HepG2 (cell line): Measurements from ENCODE around the gene KCNH1. TPM values are rescaled to one million over a fixed set of nuclear protein-coding genes. Genes with fewer than 3 reads are reported as not detected.

Experiments used
- ATAC-seq: fragments of 200-7000 bp; cut with Tn5 transposase; 3 replicates; pipeline ENCODE4 v1.9.1; 2020; ENCODE audit warnings: mild to moderate bottlenecking, moderate library complexity
- BruUV-seq: library from RNA; stranded (reverse); fragments of 400-500 nt; replicated peaks from 2 replicates; lab custom pipeline; 2021; lab: Mats Ljungman, UMichigan
- CTCF ChIA-PET: fragments of 300-600 bp; formaldehyde crosslinking; extraction: SDS; loops from one replicate; lab custom pipeline; 2021; ENCODE audit warnings: low total read pairs, inconsistent platforms, low intra/inter-chr PET ratio; lab: Yijun Ruan, JAX
- POLR2A ChIA-PET: fragments of 350-600 bp; sonication (Branson Sonifier 250); formaldehyde crosslinking; loops from one replicate; lab custom pipeline; 2020; ENCODE audit warnings: antibody characterized with exemption, inconsistent platforms; lab: Yijun Ruan, JAX
- DNase-seq: peaks from one replicate; pipeline ENCODE4 v3.0.0-alpha.2; 2015; ENCODE audit warnings: low spot score
- FAIRE-seq: peaks from 3 replicates; lab custom pipeline; 2011; peaks lifted over from hg19 to GRCh38; lab: Jason Lieb, UNC
- H2AFZ ChIP-seq: one replicate; pipeline ENCODE4 v1.6.1; 2011; ENCODE audit warnings: low read length, inconsistent platforms
- H3K27ac ChIP-seq: fragments of 300-600 bp; 3 replicates; pipeline ENCODE4 v1.8.0; 2011; ENCODE audit warnings: mixed run types, mild to moderate bottlenecking, mixed read lengths, low read length, inconsistent platforms; ENCODE audit not compliant: insufficient read depth; ENCODE audit errors: extremely low read length
- H3K27me3 ChIP-seq, 2 experiments: fragments of 200-600 bp in 1 of 2; 2 replicates in 1 of 2; 3 replicates in 1 of 2; pipeline versions ENCODE4 v1.6.0 to v1.8.0; 2011; ENCODE audit warnings: low read length in 2 of 2, mild to moderate bottlenecking in 2 of 2, moderate library complexity in 2 of 2, inconsistent platforms in 1 of 2; ENCODE audit not compliant: insufficient read depth in 2 of 2, control insufficient read depth in 1 of 2
- H3K36me3 ChIP-seq, 2 experiments: fragments of 200-600 bp in 1 of 2; replicated peaks in 1 of 2; 2 replicates in 1 of 2; 3 replicates in 1 of 2; pipeline versions ENCODE4 v1.5.1 to v1.8.0; 2011; ENCODE audit warnings: low read length in 2 of 2, inconsistent platforms in 1 of 2; ENCODE audit not compliant: insufficient read depth in 2 of 2, control insufficient read depth in 1 of 2
- H3K4me1 ChIP-seq: 2 replicates; pipeline ENCODE4 v1.5.1; 2012; ENCODE audit warnings: low read length, inconsistent platforms; ENCODE audit not compliant: insufficient read depth
- H3K4me2 ChIP-seq: 2 replicates; pipeline ENCODE4 v1.6.0; 2011; ENCODE audit warnings: low read depth, low read length, inconsistent platforms
- H3K4me3 ChIP-seq, 3 experiments: fragments of 200-600 bp in 1 of 3; sonication (generic), shearing (Covaris generic) in 1 of 3; replicated peaks in 1 of 3; 2 replicates each; pipeline ENCODE4 v1.5.1; 2011 to 2016; ENCODE audit warnings: low read length in 3 of 3, inconsistent platforms in 2 of 3, low read depth in 2 of 3, mild to moderate bottlenecking in 2 of 3, control low read depth in 1 of 3, mixed read lengths in 1 of 3; ENCODE audit not compliant: insufficient read depth in 1 of 3
- H3K79me2 ChIP-seq: one replicate; pipeline ENCODE4 v1.6.1; 2011; ENCODE audit warnings: low read length, inconsistent platforms; ENCODE audit not compliant: insufficient read depth
- H3K9ac ChIP-seq: 2 replicates; pipeline ENCODE4 v1.6.0; 2011; ENCODE audit warnings: mild to moderate bottlenecking, low read depth, low read length, inconsistent platforms; ENCODE audit not compliant: insufficient read depth
- H3K9me3 ChIP-seq: 2 replicates; pipeline ENCODE4 v1.5.1; 2012; ENCODE audit warnings: mild to moderate bottlenecking, low read length
- H4K20me1 ChIP-seq: 2 replicates; pipeline ENCODE4 v1.6.0; 2011; ENCODE audit warnings: inconsistent platforms, mild to moderate bottlenecking, low read length, moderate library complexity; ENCODE audit not compliant: insufficient read depth
- CC2D1A ChIP-seq: sonication (generic); formaldehyde crosslinking; IDR thresholded peaks from 2 replicates; pipeline ENCODE4 v1.8.1; 2023; ENCODE audit warnings: mild to moderate bottlenecking, missing genetic modification reagents
- DBP ChIP-seq: sonication (generic); formaldehyde crosslinking; IDR thresholded peaks from 2 replicates; pipeline ENCODE4 v1.4.0; 2020; ENCODE audit warnings: missing genetic modification reagents; ENCODE audit errors: not compliant biosample characterization
- MAFG ChIP-seq: sonication (generic); formaldehyde crosslinking; IDR thresholded peaks from 2 replicates; pipeline ENCODE4 v1.5.1; 2020; ENCODE audit warnings: mild to moderate bottlenecking, missing genetic modification reagents
- MATR3 ChIP-seq: sonication (generic); formaldehyde crosslinking; IDR thresholded peaks from 2 replicates; pipeline ENCODE4 v1.4.0; 2020; ENCODE audit warnings: missing genetic modification reagents
- MBNL3 ChIP-seq: fragments of 250-450 bp; sonication (Bioruptor Pico); conservative IDR thresholded peaks from 2 replicates; pipeline ENCODE4 v1.8.0; 2022; ENCODE audit warnings: mild to moderate bottlenecking, inconsistent platforms
- PAX8 ChIP-seq: sonication (generic); formaldehyde crosslinking; IDR thresholded peaks from 2 replicates; pipeline ENCODE4 v1.8.0; 2022; ENCODE audit warnings: mild to moderate bottlenecking, missing genetic modification reagents, borderline replicate concordance
- PRDM15 ChIP-seq: sonication (generic); formaldehyde crosslinking; IDR thresholded peaks from 2 replicates; pipeline ENCODE4 v1.4.0; 2020; ENCODE audit warnings: missing genetic modification reagents
- RFX5 ChIP-seq: IDR thresholded peaks from 2 replicates; pipeline ENCODE4 v1.6.1; 2011; ENCODE audit warnings: low read depth, low read length, improper control_type of control experiment
- TFAP4 ChIP-seq: sonication (generic); IDR thresholded peaks from 2 replicates; pipeline ENCODE4 v1.6.1; 2016; ENCODE audit warnings: low read depth, borderline replicate concordance
- TOPORS ChIP-seq: sonication (generic); formaldehyde crosslinking; IDR thresholded peaks from 2 replicates; pipeline ENCODE4 v1.8.0; 2023; ENCODE audit warnings: mild to moderate bottlenecking, missing genetic modification reagents
- YY1 ChIP-seq: IDR thresholded peaks from 2 replicates; pipeline ENCODE4 v1.6.1; 2011; ENCODE audit warnings: low read length, low read depth, moderate library complexity, mild to moderate bottlenecking; ENCODE audit not compliant: insufficient read depth, insufficient replicate concordance
- ZBTB39 ChIP-seq: sonication (generic); formaldehyde crosslinking; IDR thresholded peaks from 2 replicates; pipeline ENCODE4 v1.5.0; 2020; ENCODE audit warnings: missing genetic modification reagents
- ZNF530 ChIP-seq: sonication (generic); formaldehyde crosslinking; IDR thresholded peaks from 2 replicates; pipeline ENCODE4 v1.5.0; 2020; ENCODE audit warnings: low read depth, mild to moderate bottlenecking, missing genetic modification reagents
- ZNF619 ChIP-seq: sonication (generic); formaldehyde crosslinking; IDR thresholded peaks from 2 replicates; pipeline ENCODE4 v1.4.0; 2020; ENCODE audit warnings: mild to moderate bottlenecking, missing genetic modification reagents
- ZNF704 ChIP-seq: sonication (generic); formaldehyde crosslinking; IDR thresholded peaks from 2 replicates; pipeline ENCODE4 v1.8.1; 2023; ENCODE audit warnings: mild to moderate bottlenecking, inconsistent platforms, moderate library complexity, missing genetic modification reagents, borderline replicate concordance
- ZNF773 ChIP-seq: sonication (generic); formaldehyde crosslinking; IDR thresholded peaks from 2 replicates; pipeline ENCODE4 v1.4.0; 2020; ENCODE audit warnings: missing genetic modification reagents, borderline replicate concordance
- WGBS: methylation state at CpG from one replicate; pipeline ENCODE4 v1.1.6; 2017; ENCODE audit warnings: low lambda C conversion rate; 5-methylcytosine and 5-hydroxymethylcytosine counted together
- in situ Hi-C: cut with HindIII; loops from 2 replicates; pipeline ENCODE4 v1.10.0; 2017; ENCODE audit warnings: low pct_unique_long_range_greater_than_20kb; ENCODE audit not compliant: extremely low pct_ligation_motif_present
- intact Hi-C: fragments of 100-400 bp; cut with micrococcal nuclease; formaldehyde crosslinking; loops from one replicate; pipeline ENCODE4 v1.10.0; 2022; ENCODE audit not compliant: unreplicated experiment
- polyA plus RNA-seq, 8 experiments: library from polyadenylated mRNA; depleted of rRNA in 3 of 8; stranded (reverse) in 7 of 8; unstranded in 1 of 8; fragments of >200 nt; fragmentation: Illumina TruSeq in 4 of 8; extraction: Trizol in 4 of 8; gene quantifications; 2 replicates each; pipeline versions ENCODE4 v1.2.1 to v1.2.3, GENCODE V29; 2011 to 2016; ENCODE audit warnings: low read depth in 4 of 8, missing spikeins in 1 of 8, mixed read lengths in 1 of 8; ENCODE audit not compliant: insufficient read depth in 1 of 8
- total RNA-seq, 5 experiments: library from RNA; depleted of rRNA; stranded (reverse); fragments of >200 nt; fragmentation: Illumina TruSeq; extraction: Trizol; gene quantifications; 2 replicates each; pipeline ENCODE4 v1.2.3, GENCODE V29; 2016; ENCODE audit warnings: low read depth in 1 of 5

The KCNH1 gene
- total and polyA plus RNA-seq, 2 of the 13 experiments (the other 11 are each of a cell fraction or from before 2014, with no cell fraction given): not detected

GRCh38 chr1:211145944-211146343 is 12.0 kb upstream of the KCNH1 start:
- no peak overlapping the region for H3K27ac ChIP-seq
- H3K9me3 ChIP-seq: no peaks in the 10 kb centered on the region
- CTCF ChIA-PET: no interaction called here
- intact Hi-C loops: no loop called here
- H3K4me1 ChIP-seq: no peaks in the 10 kb centered on the region
- H4K20me1 ChIP-seq: no peaks in the 10 kb centered on the region
- BruUV-seq: no TSS peak
- FAIRE-seq (no peak), DNase-seq (no peak), ATAC-seq (no peak)
- no peak overlapping the region for H2AFZ ChIP-seq
- H3K4me2 ChIP-seq: no peak overlapping the region
- WGBS: 1% methylated on average over 4 of the region's 4 CpGs
- H3K9ac ChIP-seq: no peak overlapping the region
- POLR2A ChIA-PET: no interaction called here
- H3K36me3 ChIP-seq: no peaks in the 10 kb centered on the region
- no peak overlapping the region for H3K4me3 ChIP-seq
- no peaks in the 10 kb centered on the region for H3K79me2 ChIP-seq
- H3K27me3 ChIP-seq: peaks cover 0 to 4% of the 10 kb centered on the region in 2 experiments; a peak in 1 of 5 replicates
- in situ Hi-C loops: no loop called here
- no peak for TF ChIP-seq ZNF619 (CRISPR knock-in tag)
- no peak for TF ChIP-seq TFAP4
- no peak for TF ChIP-seq ZNF773
- no peak for TF ChIP-seq ZBTB39 (CRISPR knock-in tag)
- TF ChIP-seq RFX5: no peak
- TF ChIP-seq MAFG (CRISPR knock-in tag): no peak
- TF ChIP-seq PRDM15 (CRISPR knock-in tag): no peak
- TF ChIP-seq YY1: no peak
- no peak for TF ChIP-seq TOPORS (CRISPR knock-in tag)
- no peak for TF ChIP-seq ZNF530 (CRISPR knock-in tag)
- TF ChIP-seq PAX8 (CRISPR knock-in tag): no peak
- TF ChIP-seq DBP (CRISPR knock-in tag): no peak
- no peak for TF ChIP-seq CC2D1A (CRISPR knock-in tag)
- no peak for TF ChIP-seq ZNF704 (CRISPR knock-in tag)
- no peak for TF ChIP-seq MATR3 (CRISPR knock-in tag)
- TF ChIP-seq MBNL3: no peak
